Breast epithelium (tissue), 4 donors: ENCODE data around the gene LARP6. TPM values are rescaled to one million over a fixed set of nuclear protein-coding genes. Genes with fewer than 3 reads are reported as not detected.

Source experiments
- DNase-seq, 2 donors: peaks; one replicate each; pipeline ENCODE4 v3.0.0-alpha.2; 2019; ENCODE audit warnings: low spot score in 2 of 2
- H3K27ac ChIP-seq, 2 donors: fragments of 200-600 bp; sonication (generic) in 1 of 2; one replicate each; pipeline ENCODE4 v1.5.1; 2016 to 2019; ENCODE audit warnings: mild to moderate bottlenecking in 1 of 2
- H3K27me3 ChIP-seq, 2 donors: fragments of 200-600 bp; sonication (generic) in 1 of 2; one replicate each; pipeline versions ENCODE4 v1.5.1 to v1.6.0; 2017 to 2019; ENCODE audit warnings: control low read depth in 1 of 2, mild to moderate bottlenecking in 1 of 2
- H3K36me3 ChIP-seq: fragments of 200-600 bp; one replicate; pipeline ENCODE4 v1.5.1; 2019
- H3K4me1 ChIP-seq, 2 donors: fragments of 200-600 bp; sonication (generic); one replicate each; pipeline ENCODE4 v1.5.1; 2016 to 2019; ENCODE audit warnings: control low read depth in 1 of 2
- H3K4me3 ChIP-seq, 3 donors: fragments of 200-600 bp; sonication (generic); 1 replicate in 2 of 3; 2 replicates in 1 of 3; pipeline ENCODE4 v1.5.1; 2016 to 2019; ENCODE audit warnings: mild to moderate bottlenecking in 3 of 3, moderate library complexity in 2 of 3
- H3K9me3 ChIP-seq, 2 donors: fragments of 200-600 bp; sonication (generic) in 1 of 2; one replicate each; pipeline ENCODE4 v1.5.1; 2016 to 2019; ENCODE audit warnings: control low read depth in 1 of 2
- POLR2A ChIP-seq: fragments of 450-650 bp; IDR thresholded peaks from one replicate; pipeline ENCODE4 v1.6.1; 2016; ENCODE audit warnings: antibody characterized with exemption, mild to moderate bottlenecking, moderate library complexity
- POLR2AphosphoS5 ChIP-seq, 3 donors: sonication (generic); formaldehyde crosslinking; IDR thresholded peaks; one replicate each; pipeline ENCODE4 v1.6.1; 2017; ENCODE audit warnings: antibody characterized with exemption in 3 of 3
- intact Hi-C: fragments of 100-400 bp; cut with DNase I; formaldehyde crosslinking; loops from one replicate; pipeline ENCODE4 v1.15.1; 2023; ENCODE audit warnings: low total_unique reads
- total RNA-seq, 3 donors: library from RNA; depleted of rRNA; stranded (reverse); fragments of >200 nt; gene quantifications; one replicate each; pipeline ENCODE4 v1.1.0, GENCODE V29; 2016
- TF ChIP-seq, protein P1 (sequence below), 3 donors: fragments of 450-650 bp; IDR thresholded peaks; one replicate each; pipeline ENCODE4 v1.5.1; 2016 to 2017; ENCODE audit warnings: antibody characterized with exemption in 3 of 3, mild to moderate bottlenecking in 3 of 3, moderate library complexity in 3 of 3

LARP6 gene
- total RNA-seq, 3 donors from 2014 or later = 18.6 to 72.5 (median 40.0) TPM

DNA sequence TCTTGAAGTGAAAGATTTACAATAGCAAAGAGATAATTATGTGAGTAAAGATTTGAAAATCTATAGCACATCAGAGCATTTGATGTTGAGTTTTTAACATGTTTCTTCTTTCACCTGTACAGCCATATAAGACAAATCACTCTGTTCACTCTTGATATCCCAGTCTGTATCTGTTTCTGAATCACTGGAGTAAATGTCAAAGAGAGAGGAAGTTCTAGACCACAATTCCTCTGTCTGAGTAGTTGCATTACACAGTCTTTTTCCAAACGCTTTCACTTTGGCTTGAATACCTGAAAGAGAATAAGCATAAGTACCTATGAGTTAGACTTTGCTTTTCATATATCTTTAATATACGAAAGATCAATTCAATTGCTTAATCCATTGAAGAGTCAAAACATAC lies 28.4 kb upstream of the LARP6 start:
- no peak for TF ChIP-seq POLR2AphosphoS5 (IDR thresholded peaks at IDR 0.05)
- TF ChIP-seq, protein P1, sequence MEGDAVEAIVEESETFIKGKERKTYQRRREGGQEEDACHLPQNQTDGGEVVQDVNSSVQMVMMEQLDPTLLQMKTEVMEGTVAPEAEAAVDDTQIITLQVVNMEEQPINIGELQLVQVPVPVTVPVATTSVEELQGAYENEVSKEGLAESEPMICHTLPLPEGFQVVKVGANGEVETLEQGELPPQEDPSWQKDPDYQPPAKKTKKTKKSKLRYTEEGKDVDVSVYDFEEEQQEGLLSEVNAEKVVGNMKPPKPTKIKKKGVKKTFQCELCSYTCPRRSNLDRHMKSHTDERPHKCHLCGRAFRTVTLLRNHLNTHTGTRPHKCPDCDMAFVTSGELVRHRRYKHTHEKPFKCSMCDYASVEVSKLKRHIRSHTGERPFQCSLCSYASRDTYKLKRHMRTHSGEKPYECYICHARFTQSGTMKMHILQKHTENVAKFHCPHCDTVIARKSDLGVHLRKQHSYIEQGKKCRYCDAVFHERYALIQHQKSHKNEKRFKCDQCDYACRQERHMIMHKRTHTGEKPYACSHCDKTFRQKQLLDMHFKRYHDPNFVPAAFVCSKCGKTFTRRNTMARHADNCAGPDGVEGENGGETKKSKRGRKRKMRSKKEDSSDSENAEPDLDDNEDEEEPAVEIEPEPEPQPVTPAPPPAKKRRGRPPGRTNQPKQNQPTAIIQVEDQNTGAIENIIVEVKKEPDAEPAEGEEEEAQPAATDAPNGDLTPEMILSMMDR (IDR thresholded peaks at IDR 0.05) = no peak
- TF ChIP-seq POLR2A = no peak
- H3K9me3 ChIP-seq = no peaks in the 10 kb centered on the region
- no peaks in the 10 kb centered on the region for H3K4me1 ChIP-seq
- H3K4me3 ChIP-seq = no peak overlapping the region
- no peak overlapping the region for H3K27ac ChIP-seq
- H3K27me3 ChIP-seq = no peaks in the 10 kb centered on the region
- H3K36me3 ChIP-seq = no peaks in the 10 kb centered on the region
- DNase-seq = no peak
- intact Hi-C loops = no loop called here

DNA sequence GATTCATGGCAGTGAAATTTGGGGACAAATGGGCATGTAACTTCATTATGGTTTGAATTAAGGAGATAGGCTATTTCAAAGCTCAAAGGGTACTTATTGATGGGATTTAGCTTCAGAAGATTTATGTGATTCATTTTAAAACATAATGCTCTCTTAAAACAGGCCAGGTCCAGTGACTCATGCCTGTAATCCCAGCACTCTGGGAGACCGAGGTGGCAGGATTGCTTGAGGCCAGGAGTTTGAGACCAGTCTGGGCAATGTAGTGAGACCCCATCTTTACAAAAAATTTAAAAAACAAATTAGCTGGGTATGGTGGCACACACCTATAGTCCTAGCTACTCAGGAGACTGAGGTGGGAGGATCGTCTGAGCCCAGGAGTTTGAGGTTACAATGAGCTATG lies 26.8 kb upstream of the LARP6 start:
- Histone ChIP-seq H3K9me3 (no peaks in the 10 kb centered on the region), H3K27me3 (no peaks in the 10 kb centered on the region), H3K4me1 (no peaks in the 10 kb centered on the region), H3K4me3 (no peak overlapping the region), H3K27ac (no peak overlapping the region), H3K36me3 (no peaks in the 10 kb centered on the region)
- TF ChIP-seq POLR2AphosphoS5 (IDR thresholded peaks at IDR 0.05) = no peak
- TF ChIP-seq, protein P1 (IDR thresholded peaks at IDR 0.05) = no peak
- TF ChIP-seq POLR2A = no peak
- intact Hi-C loops = no loop called here
- DNase-seq = no peak

DNA sequence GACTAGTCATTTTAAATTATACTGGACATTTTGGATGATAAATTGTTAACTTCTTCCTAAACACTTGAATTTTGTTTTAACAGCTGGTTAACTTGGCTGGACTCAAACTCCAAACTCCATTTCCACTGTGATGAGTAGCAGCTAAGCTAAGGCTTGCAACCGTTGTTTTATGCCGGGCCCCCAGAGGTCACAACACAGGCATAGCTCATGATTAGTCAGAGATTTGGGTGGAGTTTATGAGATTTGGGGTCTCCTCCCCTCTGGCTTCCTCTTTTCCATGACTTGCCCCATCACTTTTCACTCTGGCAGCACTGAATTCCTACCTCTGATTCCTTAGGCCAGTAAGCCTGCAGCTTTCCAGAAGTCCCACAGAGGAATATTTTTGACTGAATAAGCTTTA lies 25.4 kb upstream of the LARP6 start:
- Histone ChIP-seq H3K9me3 (no peaks in the 10 kb centered on the region), H3K36me3 (no peaks in the 10 kb centered on the region), H3K27ac (no peak overlapping the region), H3K27me3 (no peaks in the 10 kb centered on the region), H3K4me1 (no peaks in the 10 kb centered on the region), H3K4me3 (no peak overlapping the region)
- TF ChIP-seq, protein P1 (IDR thresholded peaks at IDR 0.05) = no peak
- TF ChIP-seq POLR2A (no peak), POLR2AphosphoS5 (IDR thresholded peaks at IDR 0.05) (no peak)
- intact Hi-C loops = no loop called here
- DNase-seq = no peak

DNA sequence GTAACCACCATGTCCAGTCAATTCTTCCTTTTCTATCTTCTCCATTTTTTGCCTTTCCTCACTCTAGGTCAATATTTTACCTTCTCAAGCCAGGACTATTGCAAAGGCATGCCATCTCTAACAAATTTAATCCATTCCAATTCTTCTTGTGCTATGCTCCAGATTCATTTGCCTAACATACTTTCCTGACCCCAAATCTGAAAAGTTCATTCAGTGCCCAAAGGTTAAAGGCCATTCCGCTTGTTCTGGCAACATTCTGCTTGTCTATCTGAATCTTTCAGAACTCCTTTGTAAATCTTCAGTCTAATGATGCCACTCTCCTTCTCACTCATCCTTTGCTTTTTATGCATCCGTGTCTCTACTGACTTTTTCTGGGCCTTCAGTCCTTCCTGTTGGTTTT lies 22.7 kb upstream of the LARP6 start:
- no peaks in the 10 kb centered on the region for H3K9me3 ChIP-seq
- no peak overlapping the region for H3K27ac ChIP-seq
- TF ChIP-seq, protein P1 (IDR thresholded peaks at IDR 0.05) = no peak
- TF ChIP-seq POLR2AphosphoS5 (IDR thresholded peaks at IDR 0.05) = no peak
- TF ChIP-seq POLR2A = no peak
- no peak overlapping the region for H3K4me3 ChIP-seq
- DNase-seq = no peak
- H3K27me3 ChIP-seq = no peaks in the 10 kb centered on the region
- H3K36me3 ChIP-seq = no peaks in the 10 kb centered on the region
- H3K4me1 ChIP-seq = no peaks in the 10 kb centered on the region
- intact Hi-C loops = no loop called here

DNA sequence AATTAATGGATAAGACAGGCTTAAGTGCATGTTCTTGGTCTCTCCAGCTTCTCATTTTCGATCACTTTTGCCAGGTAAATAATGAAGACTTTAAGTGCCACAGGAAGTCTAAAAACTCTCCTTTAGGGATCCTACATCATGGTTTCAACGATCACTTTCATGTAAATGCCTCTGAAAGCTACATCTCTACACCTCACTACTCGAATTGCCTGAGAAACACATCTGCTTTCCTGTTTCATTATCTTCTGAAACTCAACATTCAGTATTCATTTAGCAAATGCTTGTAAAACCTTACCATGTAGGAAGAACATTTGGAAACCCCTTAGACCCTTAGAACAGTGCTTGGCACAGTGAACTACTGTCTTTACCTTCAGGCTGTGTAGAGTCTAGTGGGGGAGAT lies 22.1 kb upstream of the LARP6 start:
- TF ChIP-seq, protein P1 (IDR thresholded peaks at IDR 0.05) = no peak
- TF ChIP-seq POLR2A (no peak), POLR2AphosphoS5 (IDR thresholded peaks at IDR 0.05) (no peak)
- intact Hi-C loops = no loop called here
- no peaks in the 10 kb centered on the region for H3K9me3 ChIP-seq
- no peak overlapping the region for H3K27ac ChIP-seq
- no peak for DNase-seq
- H3K4me3 ChIP-seq = no peak overlapping the region
- no peaks in the 10 kb centered on the region for H3K36me3 ChIP-seq
- H3K4me1 ChIP-seq = no peaks in the 10 kb centered on the region
- H3K27me3 ChIP-seq = no peaks in the 10 kb centered on the region
